Measurements from ENCODE around the gene HIVEP3. TPM values are rescaled to one million over a fixed set of nuclear protein-coding genes. Genes with fewer than 3 reads are reported as not detected.

The HIVEP3 gene
- total RNA-seq, 1 experiment from 2014 or later, result 1.4 TPM

GRCh38 chr1:41610361-41610760 lies 308.4 kb downstream of the HIVEP3 start:
- Histone ChIP-seq H3K79me2 (ENCODE audit: insufficient read depth, low read length) (no peaks in the 10 kb centered on the region), H3T11ph (ENCODE audit: low read length) (no peak overlapping the region), H3K18ac (ENCODE audit: insufficient read length, low read depth, low read length) (no peak overlapping the region), H2BK15ac (ENCODE audit: low read depth, low read length) (no peak overlapping the region), H3K23me2 (ENCODE audit: insufficient read length, low read depth, low read length, poor library complexity, severe bottlenecking) (no peaks in the 10 kb centered on the region), H2BK12ac (ENCODE audit: insufficient read length, low read depth, low read length) (no peak overlapping the region), H3K27me3 (ENCODE audit: insufficient read depth, low read length) (no peaks in the 10 kb centered on the region), H3K4ac (ENCODE audit: low read depth, low read length) (no peak overlapping the region), H3K27ac (ENCODE audit: insufficient read length, low read depth, low read length) (no peak overlapping the region), H2BK120ac (ENCODE audit: low read depth, low read length, poor library complexity, severe bottlenecking) (no peak overlapping the region), H4K20me1 (ENCODE audit: control insufficient read depth, insufficient read depth, insufficient read length) (no peaks in the 10 kb centered on the region), H4K5ac (ENCODE audit: insufficient read length, low read depth, low read length) (no peak overlapping the region), H3K4me2 (ENCODE audit: insufficient read depth, insufficient read length, low read length) (no peak overlapping the region), H2AK5ac (ENCODE audit: insufficient read length, low read length) (no peak overlapping the region), H3K79me1 (ENCODE audit: insufficient read depth, low read depth, low read length, poor library complexity, severe bottlenecking) (no peaks in the 10 kb centered on the region), H3K23ac (ENCODE audit: insufficient read length, low read depth, low read length) (no peak overlapping the region), H2BK5ac (ENCODE audit: insufficient read length, low read length) (no peak overlapping the region), H3K56ac (ENCODE audit: insufficient read length, low read depth, low read length) (no peak overlapping the region), H3K9me3 (ENCODE audit: control insufficient read depth, low read depth, low read length) (no peaks in the 10 kb centered on the region), H2BK20ac (ENCODE audit: low read depth, low read length, poor library complexity, severe bottlenecking) (no peak overlapping the region), H3K9ac (ENCODE audit: extremely low read depth, insufficient read length, low read length) (no peak overlapping the region), H2AFZ (ENCODE audit: low read length) (no peak overlapping the region), H3K14ac (ENCODE audit: insufficient read depth, low read length) (no peak overlapping the region), H4K8ac (replicated peaks; ENCODE audit: insufficient read length, low read depth, low read length) (no peak overlapping the region), H4K91ac (ENCODE audit: insufficient read length, low read depth, low read length) (no peak overlapping the region), H3K4me1 (ENCODE audit: insufficient read depth, low read length) (no peaks in the 10 kb centered on the region)
- WGBS (ENCODE audit: extremely low coverage, insufficient read length, low lambda C conversion rate), result no CpG with 5 or more reads among the region's 4 CpGs
- no peak overlapping the region for H3K4me3 Mint-ChIP-seq
- no peaks in the 10 kb centered on the region for H3K36me3 Mint-ChIP-seq (ENCODE audit: insufficient read depth in 1 of 3, low read depth in 3 of 3)
- H3K9me3 Mint-ChIP-seq, result no peaks in the 10 kb centered on the region; a peak in 1 of 5 replicates
- peaks cover 2% of the 10 kb centered on the region for H3K27me3 Mint-ChIP-seq (ENCODE audit: low read depth)
- DNase-seq, result no peak
- H3K4me1 Mint-ChIP-seq, result peaks cover 0 to 6% of the 10 kb centered on the region in 2 experiments; a peak in 2 of 4 replicates
- no peak for TF ChIP-seq CTCF (conservative IDR thresholded peaks at IDR 0.05)
- H3K27ac Mint-ChIP-seq, result no peak overlapping the region

Measured in H9 (cell line).